GM12878 (cell line): ENCODE measurements around the gene NUDCD3. TPM values are rescaled to one million over a fixed set of nuclear protein-coding genes. Genes with fewer than 3 reads are reported as not detected.

ENCODE experiments used
- ATAC-seq: fragments of 200-7000 bp; cut with Tn5 transposase; 3 replicates; pipeline ENCODE4 v1.9.1; 2020; ENCODE audit warnings: mild to moderate bottlenecking, moderate library complexity
- BruUV-seq: library from RNA; stranded (reverse); fragments of 400-500 nt; replicated peaks from 2 replicates; lab custom pipeline; 2021; lab: Mats Ljungman, UMichigan
- CTCF ChIA-PET: fragments of 300-600 bp; sonication (Branson Sonifier 250); formaldehyde crosslinking; extraction: SDS; loops from one replicate; lab custom pipeline; 2021; ENCODE audit warnings: inconsistent platforms; lab: Yijun Ruan, JAX
- POLR2A ChIA-PET: fragments of 350-600 bp; formaldehyde crosslinking; extraction: SDS; loops from one replicate; lab custom pipeline; 2021; ENCODE audit warnings: inconsistent platforms; lab: Charles Lee
- RAD21 ChIA-PET: fragments of 300-600 bp; sonication (Branson Sonifier 250); formaldehyde crosslinking; loops from one replicate; lab custom pipeline; 2023; ENCODE audit warnings: antibody characterized with exemption; ENCODE audit not compliant: unreplicated experiment; lab: Charles Lee
- SMC1A ChIA-PET: fragments of 300-600 bp; sonication (Branson Sonifier 250); formaldehyde crosslinking; loops from one replicate; lab custom pipeline; 2023; ENCODE audit not compliant: unreplicated experiment, uncharacterized antibody; lab: Charles Lee
- DNase-seq: peaks from one replicate; pipeline ENCODE4 v3.0.0-alpha.2; 2011; ENCODE audit warnings: low read depth, low spot score
- FAIRE-seq: peaks from 3 replicates; lab custom pipeline; 2011; peaks lifted over from hg19 to GRCh38; lab: Jason Lieb, UNC
- H2AFZ ChIP-seq: 2 replicates; pipeline ENCODE4 v1.6.0; 2011; ENCODE audit warnings: low read depth, low read length, control low read depth; ENCODE audit not compliant: control insufficient read depth
- H3K27ac ChIP-seq: 2 replicates; pipeline ENCODE4 v1.5.1; 2011; ENCODE audit warnings: control low read depth; ENCODE audit not compliant: control insufficient read depth, insufficient read depth
- H3K27me3 ChIP-seq, 2 experiments: replicated peaks in 1 of 2; 2 replicates each; pipeline versions ENCODE4 v1.6.0 to v1.6.1; 2011; ENCODE audit warnings: low read length in 1 of 2; ENCODE audit not compliant: control insufficient read depth in 2 of 2, insufficient read depth in 2 of 2
- H3K36me3 ChIP-seq, 2 experiments: 2 replicates each; pipeline ENCODE4 v1.5.1; 2011; ENCODE audit warnings: low read length in 1 of 2; ENCODE audit not compliant: control insufficient read depth in 2 of 2, insufficient read depth in 2 of 2
- H3K4me1 ChIP-seq: 2 replicates; pipeline ENCODE4 v1.6.1; 2011; ENCODE audit warnings: mild to moderate bottlenecking, low read length, moderate library complexity, mixed read lengths; ENCODE audit not compliant: control insufficient read depth, insufficient read depth
- H3K4me2 ChIP-seq: 2 replicates; pipeline ENCODE4 v1.6.0; 2011; ENCODE audit warnings: control low read depth; ENCODE audit not compliant: control insufficient read depth, insufficient read depth
- H3K4me3 ChIP-seq: fragments of 200-600 bp; sonication (generic); 2 replicates; pipeline ENCODE4 v1.5.1; 2016
- H3K79me2 ChIP-seq: 2 replicates; pipeline ENCODE4 v1.6.0; 2011; ENCODE audit warnings: low read length; ENCODE audit not compliant: control insufficient read depth, insufficient read depth
- H3K9ac ChIP-seq: 2 replicates; pipeline ENCODE4 v1.8.0; 2011; ENCODE audit warnings: low read length, control low read depth, mixed read lengths; ENCODE audit not compliant: control insufficient read depth, insufficient read depth
- H3K9me3 ChIP-seq: replicated peaks from 3 replicates; pipeline ENCODE4 v1.5.1; 2011; ENCODE audit warnings: mild to moderate bottlenecking, low read length; ENCODE audit not compliant: control insufficient read depth, insufficient read depth
- H4K20me1 ChIP-seq: 2 replicates; pipeline ENCODE4 v1.6.0; 2011; ENCODE audit not compliant: control insufficient read depth, insufficient read depth
- BCL11A ChIP-seq: IDR thresholded peaks from 2 replicates; pipeline ENCODE4 v1.6.1; 2011; ENCODE audit warnings: low read depth, low read length
- BHLHE40 ChIP-seq, 2 experiments: fragments of 450-650 bp in 1 of 2; IDR thresholded peaks; 2 replicates each; pipeline ENCODE4 v1.6.1; 2011 to 2017; ENCODE audit warnings: low read depth in 2 of 2, borderline replicate concordance in 1 of 2, improper control_type of control experiment in 1 of 2, low read length in 1 of 2, mild to moderate bottlenecking in 1 of 2
- CBFB ChIP-seq: IDR thresholded peaks from 2 replicates; pipeline ENCODE4 v1.6.1; 2016; ENCODE audit warnings: antibody characterized with exemption, low read depth
- EP300 ChIP-seq, 2 experiments: fragments of 150-350 bp in 1 of 2; IDR thresholded peaks; 2 replicates each; pipeline ENCODE4 v1.6.1; 2011 to 2012; ENCODE audit warnings: low read depth in 2 of 2, low read length in 2 of 2, borderline replicate concordance in 1 of 2, improper control_type of control experiment in 1 of 2, inconsistent platforms in 1 of 2; ENCODE audit not compliant: control insufficient read depth in 1 of 2
- IKZF1 ChIP-seq: fragments of 450-650 bp; conservative IDR thresholded peaks from 2 replicates; pipeline ENCODE4 v1.6.1; 2017; ENCODE audit warnings: antibody characterized with exemption, mild to moderate bottlenecking
- KDM1A ChIP-seq: fragments of 200-600 bp; sonication (generic); IDR thresholded peaks from 2 replicates; pipeline ENCODE4 v1.6.1; 2016; ENCODE audit warnings: borderline replicate concordance
- MTA3 ChIP-seq: IDR thresholded peaks from 2 replicates; pipeline ENCODE4 v1.6.1; 2012; ENCODE audit warnings: low read length, inconsistent platforms, borderline replicate concordance
- NKRF ChIP-seq: fragments of 450-650 bp; conservative IDR thresholded peaks from 2 replicates; pipeline ENCODE4 v1.6.1; 2017; ENCODE audit warnings: mild to moderate bottlenecking, moderate library complexity
- POU2F2 ChIP-seq: IDR thresholded peaks from 3 replicates; pipeline ENCODE4 v1.6.1; 2011; ENCODE audit warnings: low read depth, mild to moderate bottlenecking, low read length, borderline replicate concordance
- RELA ChIP-seq: fragments of 450-650 bp; IDR thresholded peaks from 2 replicates; pipeline ENCODE4 v1.8.0; 2014; ENCODE audit warnings: borderline replicate concordance; ENCODE audit not compliant: partially characterized antibody
- SIX5 ChIP-seq: IDR thresholded peaks from 2 replicates; pipeline ENCODE4 v1.6.1; 2011; ENCODE audit warnings: mild to moderate bottlenecking, low read depth, low read length, moderate library complexity; ENCODE audit not compliant: severe bottlenecking
- ZNF207 ChIP-seq: fragments of 450-650 bp; IDR thresholded peaks from 2 replicates; pipeline ENCODE4 v1.6.1; 2014; ENCODE audit warnings: antibody characterized with exemption, mild to moderate bottlenecking, borderline replicate concordance
- ZNF274 ChIP-seq: IDR thresholded peaks from one replicate; pipeline ENCODE4 v1.8.0; 2011; ENCODE audit not compliant: insufficient read length, insufficient read depth
- WGBS: methylation state at CpG from one replicate; pipeline ENCODE4 v1.1.6; 2016; ENCODE audit warnings: low lambda C conversion rate; ENCODE audit not compliant: insufficient replicate concordance, insufficient coverage; ENCODE audit errors: missing lambda C conversion rate; 5-methylcytosine and 5-hydroxymethylcytosine counted together
- in situ Hi-C: fragments of 300-500 bp; cut with MboI; formaldehyde crosslinking; loops from 9 replicates; pipeline ENCODE4 v1.14.3; 2018; ENCODE audit warnings: mixed read lengths
- intact Hi-C: fragments of 100-400 bp; cut with micrococcal nuclease; formaldehyde crosslinking; loops from one replicate; pipeline ENCODE4 v1.14.2; 2022; ENCODE audit not compliant: unreplicated experiment
- polyA plus RNA-seq, 11 experiments: library from polyadenylated mRNA; depleted of rRNA in 4 of 11; unstranded in 6 of 11; stranded (reverse) in 5 of 11; fragments of >200 nt; fragmentation: Nextera tagmentation in 4 of 11; fragmentation: Illumina TruSeq in 1 of 11; extraction: Ambion mirVana in 4 of 11; extraction: Trizol in 1 of 11; gene quantifications; 1 replicate in 1 of 11; 2 replicates in 10 of 11; pipeline versions ENCODE4 v1.2.1 to v1.2.3, GENCODE V29; 2011 to 2016; ENCODE audit warnings: inconsistent platforms in 2 of 11, missing spikeins in 2 of 11, low read depth in 1 of 11
- total RNA-seq, 4 experiments: library from RNA; depleted of rRNA in 3 of 4; stranded (reverse); fragments of >200 nt in 3 of 4; fragmentation: Illumina TruSeq in 1 of 4; extraction: Trizol in 1 of 4; gene quantifications; 2 replicates each; pipeline versions ENCODE4 v1.2.1 to v1.2.3, GENCODE V29; 2013 to 2021
- TF ChIP-seq, protein P1 (sequence below): IDR thresholded peaks from 2 replicates; pipeline ENCODE4 v1.6.1; 2011; ENCODE audit warnings: low read depth, mild to moderate bottlenecking, low read length, moderate library complexity, borderline replicate concordance; ENCODE audit errors: extremely low read depth
- TF ChIP-seq, protein P2 (sequence below): fragments of 450-650 bp; IDR thresholded peaks from 2 replicates; pipeline ENCODE4 v1.6.1; 2017; ENCODE audit warnings: mild to moderate bottlenecking
- TF ChIP-seq, protein P3 (sequence below): fragments of 450-650 bp; IDR thresholded peaks from 2 replicates; pipeline ENCODE4 v1.6.1; 2017; ENCODE audit warnings: borderline replicate concordance

NUDCD3 gene
- total and polyA plus RNA-seq, 10 of the 15 experiments (the other 5 are each of a cell fraction or from before 2014, with no cell fraction given), result 25.0 to 89.8 (median 46.4) TPM

GRCh38 chr7:44386139-44386913 is 104.1 kb downstream of the NUDCD3 start:
- Histone ChIP-seq H2AFZ (no peak overlapping the region), H3K4me3 (no peak overlapping the region), H4K20me1 (no peaks in the 10 kb centered on the region), H3K4me1 (no peaks in the 10 kb centered on the region), H3K27ac (no peak overlapping the region), H3K27me3 (no peaks in the 10 kb centered on the region), H3K4me2 (no peak overlapping the region), H3K9ac (no peak overlapping the region), H3K9me3 (no peaks in the 10 kb centered on the region), H3K36me3 (peaks cover 12 to 17% of the 10 kb centered on the region in 2 experiments), H3K79me2 (no peaks in the 10 kb centered on the region)
- ATAC-seq (no peak), FAIRE-seq (no peak), DNase-seq (no peak)
- WGBS, result 91% methylated on average over 8 of the region's 8 CpGs
- no TSS peak for BruUV-seq
- CTCF ChIA-PET, result no interaction called here
- TF ChIP-seq, protein P1, sequence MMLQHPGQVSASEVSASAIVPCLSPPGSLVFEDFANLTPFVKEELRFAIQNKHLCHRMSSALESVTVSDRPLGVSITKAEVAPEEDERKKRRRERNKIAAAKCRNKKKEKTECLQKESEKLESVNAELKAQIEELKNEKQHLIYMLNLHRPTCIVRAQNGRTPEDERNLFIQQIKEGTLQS, result no peak
- TF ChIP-seq, protein P2, sequence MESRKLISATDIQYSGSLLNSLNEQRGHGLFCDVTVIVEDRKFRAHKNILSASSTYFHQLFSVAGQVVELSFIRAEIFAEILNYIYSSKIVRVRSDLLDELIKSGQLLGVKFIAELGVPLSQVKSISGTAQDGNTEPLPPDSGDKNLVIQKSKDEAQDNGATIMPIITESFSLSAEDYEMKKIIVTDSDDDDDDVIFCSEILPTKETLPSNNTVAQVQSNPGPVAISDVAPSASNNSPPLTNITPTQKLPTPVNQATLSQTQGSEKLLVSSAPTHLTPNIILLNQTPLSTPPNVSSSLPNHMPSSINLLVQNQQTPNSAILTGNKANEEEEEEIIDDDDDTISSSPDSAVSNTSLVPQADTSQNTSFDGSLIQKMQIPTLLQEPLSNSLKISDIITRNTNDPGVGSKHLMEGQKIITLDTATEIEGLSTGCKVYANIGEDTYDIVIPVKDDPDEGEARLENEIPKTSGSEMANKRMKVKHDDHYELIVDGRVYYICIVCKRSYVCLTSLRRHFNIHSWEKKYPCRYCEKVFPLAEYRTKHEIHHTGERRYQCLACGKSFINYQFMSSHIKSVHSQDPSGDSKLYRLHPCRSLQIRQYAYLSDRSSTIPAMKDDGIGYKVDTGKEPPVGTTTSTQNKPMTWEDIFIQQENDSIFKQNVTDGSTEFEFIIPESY, result no peak
- TF ChIP-seq NKRF (no peak), EP300 (IDR thresholded peaks at IDR 0.05; ENCODE audit: borderline replicate concordance in 1 of 2, control insufficient read depth in 1 of 2, low read depth in 2 of 2, low read length in 2 of 2) (no peak), ZNF274 (no peak), BHLHE40 (IDR thresholded peaks at IDR 0.05; ENCODE audit: borderline replicate concordance in 1 of 2, low read depth in 2 of 2, low read length in 1 of 2) (no peak), ZNF207 (no peak), POU2F2 (no peak), BCL11A (no peak), MTA3 (no peak), SIX5 (no peak), KDM1A (no peak), RELA (no peak), CBFB (no peak), IKZF1 (no peak)
- TF ChIP-seq, protein P3, sequence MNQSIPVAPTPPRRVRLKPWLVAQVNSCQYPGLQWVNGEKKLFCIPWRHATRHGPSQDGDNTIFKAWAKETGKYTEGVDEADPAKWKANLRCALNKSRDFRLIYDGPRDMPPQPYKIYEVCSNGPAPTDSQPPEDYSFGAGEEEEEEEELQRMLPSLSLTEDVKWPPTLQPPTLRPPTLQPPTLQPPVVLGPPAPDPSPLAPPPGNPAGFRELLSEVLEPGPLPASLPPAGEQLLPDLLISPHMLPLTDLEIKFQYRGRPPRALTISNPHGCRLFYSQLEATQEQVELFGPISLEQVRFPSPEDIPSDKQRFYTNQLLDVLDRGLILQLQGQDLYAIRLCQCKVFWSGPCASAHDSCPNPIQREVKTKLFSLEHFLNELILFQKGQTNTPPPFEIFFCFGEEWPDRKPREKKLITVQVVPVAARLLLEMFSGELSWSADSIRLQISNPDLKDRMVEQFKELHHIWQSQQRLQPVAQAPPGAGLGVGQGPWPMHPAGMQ, result no peak
- in situ Hi-C loops (no loop called here), intact Hi-C loops (no loop called here)
- POLR2A ChIA-PET, result no interaction called here
- SMC1A ChIA-PET, result no interaction called here
- RAD21 ChIA-PET, result no interaction called here
